Measurements from ENCODE around the gene HRH4.

DNA sequence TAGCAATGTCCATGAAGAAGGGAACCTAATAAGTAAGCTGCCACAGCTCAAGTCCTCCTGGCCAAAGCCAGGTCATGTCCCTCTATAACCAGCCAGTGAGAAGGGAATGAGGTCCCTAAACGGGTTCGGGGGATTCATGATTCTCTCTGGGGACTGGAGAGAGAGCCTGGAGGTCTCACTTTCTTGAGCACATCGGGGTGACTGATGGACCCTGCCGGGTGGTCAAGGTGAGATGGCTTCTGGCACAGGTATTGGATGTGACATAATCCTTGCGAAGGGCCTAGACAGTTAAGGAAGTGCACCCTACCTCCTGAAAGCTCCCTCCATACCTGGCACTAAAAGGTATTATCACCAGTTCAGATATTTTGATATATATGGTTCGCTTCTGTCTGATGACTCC lies 45.7 kb downstream of the HRH4 start:
- TF ChIP-seq, protein P1, sequence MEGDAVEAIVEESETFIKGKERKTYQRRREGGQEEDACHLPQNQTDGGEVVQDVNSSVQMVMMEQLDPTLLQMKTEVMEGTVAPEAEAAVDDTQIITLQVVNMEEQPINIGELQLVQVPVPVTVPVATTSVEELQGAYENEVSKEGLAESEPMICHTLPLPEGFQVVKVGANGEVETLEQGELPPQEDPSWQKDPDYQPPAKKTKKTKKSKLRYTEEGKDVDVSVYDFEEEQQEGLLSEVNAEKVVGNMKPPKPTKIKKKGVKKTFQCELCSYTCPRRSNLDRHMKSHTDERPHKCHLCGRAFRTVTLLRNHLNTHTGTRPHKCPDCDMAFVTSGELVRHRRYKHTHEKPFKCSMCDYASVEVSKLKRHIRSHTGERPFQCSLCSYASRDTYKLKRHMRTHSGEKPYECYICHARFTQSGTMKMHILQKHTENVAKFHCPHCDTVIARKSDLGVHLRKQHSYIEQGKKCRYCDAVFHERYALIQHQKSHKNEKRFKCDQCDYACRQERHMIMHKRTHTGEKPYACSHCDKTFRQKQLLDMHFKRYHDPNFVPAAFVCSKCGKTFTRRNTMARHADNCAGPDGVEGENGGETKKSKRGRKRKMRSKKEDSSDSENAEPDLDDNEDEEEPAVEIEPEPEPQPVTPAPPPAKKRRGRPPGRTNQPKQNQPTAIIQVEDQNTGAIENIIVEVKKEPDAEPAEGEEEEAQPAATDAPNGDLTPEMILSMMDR (IDR thresholded peaks at IDR 0.05): no peak
- TF ChIP-seq POLR2A (IDR thresholded peaks at IDR 0.05): no peak
